HepG2 (cell line): ENCODE data around the gene CNBD2. TPM values are rescaled to one million over a fixed set of nuclear protein-coding genes. Genes with fewer than 3 reads are reported as not detected.
A peak's percentile ranks its signal among the peaks of the same experiment; 100 is the strongest.

Experiments
- CENPT ChIP-seq: sonication (generic); formaldehyde crosslinking; IDR thresholded peaks from 2 replicates; pipeline ENCODE4 v1.8.0; 2022; ENCODE audit warnings: low read depth, mild to moderate bottlenecking, moderate library complexity, missing genetic modification reagents
- DMAP1 ChIP-seq: IDR thresholded peaks from 2 replicates; pipeline ENCODE4 v1.6.1; 2016
- EHMT2 ChIP-seq: fragments of 200-600 bp; sonication (generic); IDR thresholded peaks from 2 replicates; pipeline ENCODE4 v1.7.0; 2017; ENCODE audit warnings: antibody characterized with exemption, low read depth, low read length, borderline replicate concordance
- GABPB1 ChIP-seq: IDR thresholded peaks from 2 replicates; pipeline ENCODE4 v1.6.1; 2016; ENCODE audit warnings: mild to moderate bottlenecking, missing genetic modification reagents, moderate library complexity, missing compliant biosample characterization
- JARID2 ChIP-seq: sonication (generic); formaldehyde crosslinking; IDR thresholded peaks from 2 replicates; pipeline ENCODE4 v1.8.1; 2023; ENCODE audit warnings: missing genetic modification reagents, inconsistent platforms; ENCODE audit not compliant: insufficient replicate concordance
- KLF11 ChIP-seq: IDR thresholded peaks from 2 replicates; pipeline ENCODE4 v1.6.1; 2016; ENCODE audit warnings: missing compliant biosample characterization
- MEF2D ChIP-seq: sonication (generic); formaldehyde crosslinking; IDR thresholded peaks from 2 replicates; pipeline ENCODE4 v1.5.1; 2020; ENCODE audit warnings: mild to moderate bottlenecking, missing genetic modification reagents
- SMAD3 ChIP-seq: sonication (generic); formaldehyde crosslinking; IDR thresholded peaks from 2 replicates; pipeline ENCODE4 v1.4.0; 2020; ENCODE audit warnings: missing genetic modification reagents
- SMAD9 ChIP-seq: sonication (generic); formaldehyde crosslinking; IDR thresholded peaks from 2 replicates; pipeline ENCODE4 v1.5.1; 2020; ENCODE audit warnings: mild to moderate bottlenecking, missing genetic modification reagents
- SMC3 ChIP-seq: IDR thresholded peaks from 2 replicates; pipeline ENCODE4 v1.6.1; 2011; ENCODE audit warnings: low read length, improper control_type of control experiment
- SOX6 ChIP-seq, 2 experiments: fragments of 450-650 bp in 1 of 2; sonication (generic) in 1 of 2; formaldehyde crosslinking in 1 of 2; IDR thresholded peaks; 2 replicates each; pipeline versions ENCODE4 v1.4.0 to v1.6.1; 2017 to 2020; ENCODE audit warnings: antibody characterized with exemption in 1 of 2, mild to moderate bottlenecking in 1 of 2, missing genetic modification reagents in 1 of 2
- ZBTB20 ChIP-seq: sonication (generic); formaldehyde crosslinking; IDR thresholded peaks from 2 replicates; pipeline ENCODE4 v1.8.1; 2023; ENCODE audit warnings: missing genetic modification reagents, low read depth, mild to moderate bottlenecking, borderline replicate concordance
- ZBTB33 ChIP-seq: sonication (generic); formaldehyde crosslinking; IDR thresholded peaks from 2 replicates; pipeline ENCODE4 v1.4.0; 2020; ENCODE audit warnings: missing genetic modification reagents
- ZGPAT ChIP-seq: IDR thresholded peaks from 2 replicates; pipeline ENCODE4 v1.6.1; 2016; ENCODE audit warnings: mild to moderate bottlenecking
- ZNF121 ChIP-seq: sonication (generic); formaldehyde crosslinking; IDR thresholded peaks from 2 replicates; pipeline ENCODE4 v1.5.0; 2020; ENCODE audit warnings: mild to moderate bottlenecking, missing genetic modification reagents
- ZSCAN9 ChIP-seq: IDR thresholded peaks from 2 replicates; pipeline ENCODE4 v1.6.1; 2016; ENCODE audit warnings: borderline replicate concordance
- polyA plus RNA-seq, 8 experiments: library from polyadenylated mRNA; depleted of rRNA in 3 of 8; stranded (reverse) in 7 of 8; unstranded in 1 of 8; fragments of >200 nt; fragmentation: Illumina TruSeq in 4 of 8; extraction: Trizol in 4 of 8; gene quantifications; 2 replicates each; pipeline versions ENCODE4 v1.2.1 to v1.2.3, GENCODE V29; 2011 to 2016; ENCODE audit warnings: low read depth in 4 of 8, missing spikeins in 1 of 8, mixed read lengths in 1 of 8; ENCODE audit not compliant: insufficient read depth in 1 of 8
- total RNA-seq, 5 experiments: library from RNA; depleted of rRNA; stranded (reverse); fragments of >200 nt; fragmentation: Illumina TruSeq; extraction: Trizol; gene quantifications; 2 replicates each; pipeline ENCODE4 v1.2.3, GENCODE V29; 2016; ENCODE audit warnings: low read depth in 1 of 5
- TF ChIP-seq, protein P1 (sequence below), 2 experiments: fragments of 450-650 bp in 1 of 2; sonication (generic) in 1 of 2; formaldehyde crosslinking; IDR thresholded peaks; 2 replicates each; pipeline versions ENCODE4 v1.5.0 to v1.8.0; 2020 to 2022; ENCODE audit warnings: mild to moderate bottlenecking in 1 of 2, missing genetic modification reagents in 1 of 2
- TF ChIP-seq, protein P2 (sequence below): sonication (generic); formaldehyde crosslinking; IDR thresholded peaks from 2 replicates; pipeline ENCODE4 v1.4.0; 2020; ENCODE audit warnings: mild to moderate bottlenecking, missing genetic modification reagents
- TF ChIP-seq, protein P3 (sequence below): sonication (generic); formaldehyde crosslinking; conservative IDR thresholded peaks from 2 replicates; pipeline ENCODE4 v1.8.1; 2023; ENCODE audit warnings: missing genetic modification reagents
- TF ChIP-seq, protein P4 (sequence below): sonication (generic); formaldehyde crosslinking; IDR thresholded peaks from 2 replicates; pipeline ENCODE4 v1.4.0; 2020; ENCODE audit warnings: low read depth, mild to moderate bottlenecking, missing genetic modification reagents

The CNBD2 gene
- total and polyA plus RNA-seq, 2 of the 13 experiments (the other 11 are each of a cell fraction or from before 2014, with no cell fraction given) = 12.4 to 22.8 TPM

- TF ChIP-seq, protein P1, sequence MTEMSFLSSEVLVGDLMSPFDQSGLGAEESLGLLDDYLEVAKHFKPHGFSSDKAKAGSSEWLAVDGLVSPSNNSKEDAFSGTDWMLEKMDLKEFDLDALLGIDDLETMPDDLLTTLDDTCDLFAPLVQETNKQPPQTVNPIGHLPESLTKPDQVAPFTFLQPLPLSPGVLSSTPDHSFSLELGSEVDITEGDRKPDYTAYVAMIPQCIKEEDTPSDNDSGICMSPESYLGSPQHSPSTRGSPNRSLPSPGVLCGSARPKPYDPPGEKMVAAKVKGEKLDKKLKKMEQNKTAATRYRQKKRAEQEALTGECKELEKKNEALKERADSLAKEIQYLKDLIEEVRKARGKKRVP (CRISPR knock-in tag; IDR thresholded peaks at IDR 0.05) = no peak
- no peak for TF ChIP-seq EHMT2
- TF ChIP-seq DMAP1 = 0 out of 2 replicates have a peak, but pooled peaks have one; percentile 30
- TF ChIP-seq ZSCAN9 (CRISPR knock-in tag) = peak; percentile 38; the same call in 1 of the 2 replicates
- TF ChIP-seq, protein P2, sequence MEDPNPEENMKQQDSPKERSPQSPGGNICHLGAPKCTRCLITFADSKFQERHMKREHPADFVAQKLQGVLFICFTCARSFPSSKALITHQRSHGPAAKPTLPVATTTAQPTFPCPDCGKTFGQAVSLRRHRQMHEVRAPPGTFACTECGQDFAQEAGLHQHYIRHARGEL (CRISPR knock-in tag) = no peak
- 0 out of 2 replicates have a peak, but pooled peaks have one; percentile 63 for TF ChIP-seq SMAD9
- TF ChIP-seq, protein P3, sequence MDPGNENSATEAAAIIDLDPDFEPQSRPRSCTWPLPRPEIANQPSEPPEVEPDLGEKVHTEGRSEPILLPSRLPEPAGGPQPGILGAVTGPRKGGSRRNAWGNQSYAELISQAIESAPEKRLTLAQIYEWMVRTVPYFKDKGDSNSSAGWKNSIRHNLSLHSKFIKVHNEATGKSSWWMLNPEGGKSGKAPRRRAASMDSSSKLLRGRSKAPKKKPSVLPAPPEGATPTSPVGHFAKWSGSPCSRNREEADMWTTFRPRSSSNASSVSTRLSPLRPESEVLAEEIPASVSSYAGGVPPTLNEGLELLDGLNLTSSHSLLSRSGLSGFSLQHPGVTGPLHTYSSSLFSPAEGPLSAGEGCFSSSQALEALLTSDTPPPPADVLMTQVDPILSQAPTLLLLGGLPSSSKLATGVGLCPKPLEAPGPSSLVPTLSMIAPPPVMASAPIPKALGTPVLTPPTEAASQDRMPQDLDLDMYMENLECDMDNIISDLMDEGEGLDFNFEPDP (CRISPR knock-in tag) = 0 out of 2 replicates have a peak, but pooled peaks have one; percentile 62
- TF ChIP-seq GABPB1 (CRISPR knock-in tag) = peak; percentile 28; the same call in 1 of the 2 replicates
- TF ChIP-seq SMAD3 (CRISPR knock-in tag) = peak; percentile 73; the same call in 1 of the 2 replicates
- TF ChIP-seq KLF11 (CRISPR knock-in tag) = peak; percentile 40; the same call in 1 of the 2 replicates
- TF ChIP-seq, protein P4, sequence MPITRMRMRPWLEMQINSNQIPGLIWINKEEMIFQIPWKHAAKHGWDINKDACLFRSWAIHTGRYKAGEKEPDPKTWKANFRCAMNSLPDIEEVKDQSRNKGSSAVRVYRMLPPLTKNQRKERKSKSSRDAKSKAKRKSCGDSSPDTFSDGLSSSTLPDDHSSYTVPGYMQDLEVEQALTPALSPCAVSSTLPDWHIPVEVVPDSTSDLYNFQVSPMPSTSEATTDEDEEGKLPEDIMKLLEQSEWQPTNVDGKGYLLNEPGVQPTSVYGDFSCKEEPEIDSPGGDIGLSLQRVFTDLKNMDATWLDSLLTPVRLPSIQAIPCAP (CRISPR knock-in tag) = no peak
- no peak for TF ChIP-seq CENPT (CRISPR knock-in tag)
- peak; percentile 24; the same call in 1 of the 2 replicates for TF ChIP-seq ZBTB33 (CRISPR knock-in tag)
- no peak for TF ChIP-seq ZNF121 (CRISPR knock-in tag)
- peak; percentile 100 for TF ChIP-seq SMC3
- peak; percentile 61; the same call in 1 of the 2 replicates for TF ChIP-seq ZBTB20 (CRISPR knock-in tag)
- TF ChIP-seq JARID2 (CRISPR knock-in tag) = peak; percentile 88
- no peak for TF ChIP-seq SOX6 (IDR thresholded peaks at IDR 0.05)
- no peak; the same call in 1 of the 2 replicates for TF ChIP-seq SOX6 (CRISPR knock-in tag; IDR thresholded peaks at IDR 0.05)
- 0 out of 2 replicates have a peak, but pooled peaks have one; percentile 47 for TF ChIP-seq MEF2D (CRISPR knock-in tag)
- TF ChIP-seq ZGPAT (CRISPR knock-in tag) = peak; percentile 55; the same call in 1 of the 2 replicates
These were observed 26.6 kb downstream of the CNBD2 start (continued) for GRCh38 chr20:35994994-35995453.
